Activated T-cell treated with anti-CD3 and anti-CD28 coated beads, Interleukin-2, amount 50 U/mL, for 72 hours (primary cell): Measurements from ENCODE around the gene TPSD1. TPM values are rescaled to one million over a fixed set of nuclear protein-coding genes. Genes with fewer than 3 reads are reported as not detected.
"Not testable (repeated sequence)": the region's sequence is repeated elsewhere in the genome, so short reads cannot be mapped to it uniquely, and the experiment has no call there.

ENCODE experiments used
- ATAC-seq, 2 donors: fragments of 150-1000 bp; cut with Tn5 transposase; replicated peaks in 1 of 2; 2 replicates each; pipeline ENCODE4 v1.10.0; 2021; ENCODE audit warnings: moderate library complexity in 2 of 2, mild to moderate bottlenecking in 1 of 2
- DNase-seq, 2 donors: peaks; one replicate each; pipeline ENCODE4 v3.0.0; 2021 to 2022; ENCODE audit warnings: mixed read lengths in 1 of 2
- H3K27ac Mint-ChIP-seq: one replicate; pipeline ENCODE4 v1.8.0; 2022; ENCODE audit warnings: mild to moderate bottlenecking, moderate library complexity, mixed read lengths
- H3K27me3 Mint-ChIP-seq: one replicate; pipeline ENCODE4 v1.8.0; 2022; ENCODE audit warnings: low read depth, mixed read lengths
- H3K36me3 Mint-ChIP-seq, 2 donors: one replicate each; pipeline ENCODE4 v1.8.0; 2022; ENCODE audit warnings: mixed read lengths in 2 of 2, mild to moderate bottlenecking in 1 of 2; ENCODE audit not compliant: insufficient read depth in 2 of 2
- H3K4me1 Mint-ChIP-seq: one replicate; pipeline ENCODE4 v1.8.0; 2022; ENCODE audit warnings: low read depth, mixed read lengths
- H3K4me3 Mint-ChIP-seq, 2 donors: one replicate each; pipeline ENCODE4 v1.8.0; 2022; ENCODE audit warnings: mild to moderate bottlenecking in 2 of 2, mixed read lengths in 2 of 2, moderate library complexity in 2 of 2
- H3K9me3 Mint-ChIP-seq, 2 donors: one replicate each; pipeline ENCODE4 v1.8.0; 2022; ENCODE audit warnings: mixed read lengths in 2 of 2
- total RNA-seq, 2 donors: library from RNA; stranded (reverse); gene quantifications; one replicate each; pipeline ENCODE4 v1.2.3, GENCODE V29; 2022

Gene TPSD1
- total RNA-seq, 2 donors from 2014 or later = not detected

DNA sequence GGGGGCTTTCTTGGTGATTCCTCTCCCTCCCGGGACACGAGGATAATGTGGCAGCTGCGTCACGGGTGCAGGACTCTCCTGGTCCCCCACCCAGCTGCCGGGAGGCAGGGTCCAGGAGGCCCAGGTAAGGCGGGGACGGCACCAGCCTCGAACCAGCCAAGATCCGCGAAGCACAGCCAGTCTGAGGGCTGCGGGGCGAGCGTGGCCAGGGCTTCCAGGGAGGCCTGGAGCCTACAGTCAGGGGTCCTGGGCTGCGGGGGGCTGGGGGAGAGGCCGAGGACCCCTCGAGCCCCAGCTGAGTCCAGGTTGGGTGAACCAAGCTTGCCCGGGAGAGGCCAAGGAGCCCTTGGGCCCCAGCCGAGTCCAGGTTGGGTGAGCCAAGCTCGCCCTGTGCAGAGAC lies 10.0 kb downstream of the TPSD1 start:
- peaks cover 11% of the 10 kb centered on the region for H3K27me3 Mint-ChIP-seq
- H3K9me3 Mint-ChIP-seq = peaks cover 8 to 10% of the 10 kb centered on the region in 2 donors
- H3K27ac Mint-ChIP-seq = no peak overlapping the region
- H3K36me3 Mint-ChIP-seq = no peaks in the 10 kb centered on the region
- no peak overlapping the region for H3K4me3 Mint-ChIP-seq
- ATAC-seq (no peak), DNase-seq (no peak)
- no peaks in the 10 kb centered on the region for H3K4me1 Mint-ChIP-seq

DNA sequence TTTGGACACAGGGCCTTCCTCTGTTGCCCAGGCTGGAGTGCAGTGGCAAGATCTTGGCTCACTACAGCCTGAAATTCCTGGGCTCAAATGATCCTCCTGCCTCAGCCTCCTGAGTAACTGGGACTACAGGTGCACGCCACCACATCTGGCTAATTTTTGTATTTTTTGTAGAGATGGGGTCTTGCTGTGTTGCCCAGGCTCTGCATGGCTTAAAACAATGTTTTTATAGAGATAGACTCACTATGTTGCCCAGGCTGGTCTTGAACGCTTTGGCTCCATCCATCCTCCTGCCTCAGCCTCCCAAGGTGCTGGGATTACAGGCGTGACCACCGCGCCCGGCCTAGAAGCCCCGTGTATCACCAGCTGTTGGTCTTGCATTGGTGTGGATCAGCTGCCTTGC lies 13.5 kb downstream of the TPSD1 start:
- not testable (repeated sequence) for H3K4me3 Mint-ChIP-seq, H3K9me3 Mint-ChIP-seq, ATAC-seq, DNase-seq, H3K27ac Mint-ChIP-seq, H3K36me3 Mint-ChIP-seq, H3K4me1 Mint-ChIP-seq, H3K27me3 Mint-ChIP-seq

DNA sequence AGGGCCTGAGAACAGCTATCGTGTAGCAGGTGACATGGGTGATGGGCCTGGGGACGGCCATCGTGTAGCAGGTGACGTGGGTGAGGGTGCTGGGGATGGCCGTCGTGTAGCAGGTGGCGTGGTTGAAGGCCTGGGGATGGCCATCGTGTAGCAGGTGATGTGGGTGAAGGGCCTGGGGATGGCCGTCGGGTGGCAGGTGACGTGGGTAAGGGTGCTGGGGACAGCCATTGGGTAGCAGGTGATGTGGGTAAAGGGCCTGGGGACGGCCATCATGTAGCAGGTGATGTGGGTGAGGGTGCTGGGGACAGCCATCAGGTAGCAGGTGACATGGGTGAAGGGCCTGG lies 15.5 kb downstream of the TPSD1 start:
- Mint-ChIP-seq H3K4me1 (no peaks in the 10 kb centered on the region), H3K27ac (no peak overlapping the region), H3K4me3 (no peak overlapping the region), H3K9me3 (no peaks in the 10 kb centered on the region), H3K27me3 (peaks cover 8% of the 10 kb centered on the region), H3K36me3 (no peaks in the 10 kb centered on the region)
- ATAC-seq (no peak), DNase-seq (no peak)

DNA sequence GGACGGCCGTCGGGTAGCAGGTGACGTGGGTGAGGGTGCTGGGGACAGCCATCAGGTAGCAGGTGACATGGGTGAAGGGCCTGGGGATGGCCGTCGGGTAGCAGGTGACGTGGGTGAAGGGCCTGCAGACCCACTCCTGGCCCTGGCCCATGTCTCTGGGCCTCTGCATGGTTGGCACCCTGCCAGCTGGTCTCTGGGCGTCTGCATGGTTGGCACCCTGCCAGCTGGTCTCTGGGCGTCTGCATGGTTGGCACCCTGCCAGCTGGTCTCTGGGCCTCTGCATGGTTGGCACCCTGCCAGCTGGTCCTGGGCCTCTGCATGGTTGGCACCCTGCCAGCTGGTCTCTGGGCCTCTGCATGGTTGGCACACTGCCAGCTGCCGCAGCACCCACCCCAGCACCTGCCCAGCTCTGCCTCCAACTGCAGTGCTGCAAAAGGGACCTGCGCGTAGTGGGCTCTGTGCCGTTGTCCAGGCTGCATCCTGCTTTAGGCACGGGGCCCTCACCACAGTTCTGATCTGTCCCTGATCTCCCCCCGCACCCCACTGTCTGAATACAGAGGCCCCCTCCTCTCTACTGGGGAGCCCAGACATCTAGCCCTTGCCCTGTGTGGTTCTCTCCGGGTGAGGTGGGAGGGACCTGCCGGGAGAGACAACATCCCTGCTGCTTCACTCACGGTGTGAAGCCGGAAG lies 16.0 kb downstream of the TPSD1 start:
- not testable (repeated sequence) for DNase-seq, H3K27ac Mint-ChIP-seq, H3K27me3 Mint-ChIP-seq, H3K9me3 Mint-ChIP-seq, H3K4me3 Mint-ChIP-seq, H3K36me3 Mint-ChIP-seq, H3K4me1 Mint-ChIP-seq, ATAC-seq

DNA sequence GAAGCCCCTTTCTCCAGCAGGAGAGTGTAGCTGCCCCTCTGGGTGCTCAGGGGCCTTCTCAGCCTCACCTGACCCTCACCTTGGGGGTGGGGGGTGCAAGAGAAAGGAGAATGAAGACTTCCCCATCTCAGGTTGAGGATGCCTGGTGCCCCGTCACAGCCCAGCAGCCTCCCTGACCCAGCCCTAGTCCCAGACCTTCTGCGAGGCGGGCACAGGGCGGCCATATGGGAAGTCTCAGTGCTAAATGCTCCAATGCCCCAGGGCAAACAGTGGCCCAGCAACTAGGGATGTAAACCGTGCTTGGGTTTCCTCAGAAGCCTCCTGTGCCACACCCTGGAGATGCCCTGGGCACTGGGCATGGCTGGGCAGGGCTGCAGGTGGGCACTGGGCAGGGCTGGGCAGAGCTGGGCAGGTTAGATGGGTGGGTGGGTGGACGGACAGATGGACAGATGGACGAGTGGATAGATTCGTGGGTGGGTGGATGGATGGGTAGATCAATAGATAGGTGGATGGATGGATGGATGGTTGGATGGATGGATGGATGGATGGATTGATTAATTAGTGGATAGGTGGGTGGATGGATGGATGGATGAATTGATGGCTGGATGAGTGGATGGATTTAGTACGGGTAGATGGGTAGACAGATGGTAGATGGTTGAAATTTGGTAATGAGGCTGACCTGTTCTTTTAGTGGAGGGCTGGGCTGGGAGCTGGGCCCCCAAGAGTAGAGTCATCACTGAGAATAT lies 16.8 kb downstream of the TPSD1 start:
- no peak overlapping the region for H3K4me3 Mint-ChIP-seq
- H3K27ac Mint-ChIP-seq = no peak overlapping the region
- DNase-seq (no peak), ATAC-seq (no peak)
- no peaks in the 10 kb centered on the region for H3K36me3 Mint-ChIP-seq
- no peaks in the 10 kb centered on the region for H3K9me3 Mint-ChIP-seq
- H3K4me1 Mint-ChIP-seq = no peaks in the 10 kb centered on the region
- H3K27me3 Mint-ChIP-seq = peaks cover 12% of the 10 kb centered on the region

DNA sequence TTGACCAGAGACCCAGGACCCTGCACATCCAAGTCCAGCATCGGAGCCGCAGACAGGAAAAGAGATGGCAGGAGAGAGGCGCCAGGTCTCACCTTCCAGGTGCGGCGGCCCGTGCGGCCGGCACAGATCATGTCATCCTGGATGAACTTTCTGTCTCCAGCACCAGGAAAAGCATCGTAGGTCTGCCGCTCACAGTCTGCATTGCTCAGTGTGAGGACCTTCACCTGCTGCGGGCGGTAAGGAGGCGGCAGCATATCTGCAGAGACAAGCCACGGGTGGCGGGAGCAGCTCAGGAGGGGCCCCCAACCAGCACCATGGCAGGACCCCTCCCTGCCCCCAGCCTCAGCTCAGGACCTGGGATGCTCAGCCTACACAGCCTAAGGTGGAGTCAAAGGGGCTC lies 17.9 kb downstream of the TPSD1 start:
- no peak overlapping the region for H3K27ac Mint-ChIP-seq
- H3K9me3 Mint-ChIP-seq = no peaks in the 10 kb centered on the region
- no peak overlapping the region for H3K4me3 Mint-ChIP-seq
- DNase-seq (no peak), ATAC-seq (no peak)
- no peaks in the 10 kb centered on the region for H3K4me1 Mint-ChIP-seq
- no peaks in the 10 kb centered on the region for H3K36me3 Mint-ChIP-seq
- H3K27me3 Mint-ChIP-seq = peaks cover 14% of the 10 kb centered on the region

DNA sequence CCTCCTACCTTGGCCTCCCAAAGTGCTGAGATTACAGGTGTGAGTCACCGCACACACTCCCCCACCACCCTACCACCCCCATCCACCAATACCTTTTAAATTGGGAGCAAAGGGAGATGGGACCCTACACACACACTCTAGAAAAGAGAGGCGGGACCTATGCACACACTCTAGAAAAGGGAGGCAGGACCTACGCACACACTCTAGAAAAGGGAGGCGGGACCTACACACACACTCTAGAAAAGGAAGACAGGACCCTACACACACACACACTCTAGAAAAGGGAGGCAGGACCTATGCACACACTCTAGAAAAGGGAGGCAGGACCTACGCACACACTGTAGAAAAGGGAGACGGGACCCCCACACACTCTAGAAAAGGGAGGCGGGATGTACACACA lies 18.9 kb downstream of the TPSD1 start:
- H3K9me3 Mint-ChIP-seq = no peaks in the 10 kb centered on the region
- no peaks in the 10 kb centered on the region for H3K36me3 Mint-ChIP-seq
- H3K27ac Mint-ChIP-seq = no peak overlapping the region
- DNase-seq (no peak), ATAC-seq (no peak)
- H3K27me3 Mint-ChIP-seq = peaks cover 14% of the 10 kb centered on the region
- no peaks in the 10 kb centered on the region for H3K4me1 Mint-ChIP-seq
- no peak overlapping the region for H3K4me3 Mint-ChIP-seq

DNA sequence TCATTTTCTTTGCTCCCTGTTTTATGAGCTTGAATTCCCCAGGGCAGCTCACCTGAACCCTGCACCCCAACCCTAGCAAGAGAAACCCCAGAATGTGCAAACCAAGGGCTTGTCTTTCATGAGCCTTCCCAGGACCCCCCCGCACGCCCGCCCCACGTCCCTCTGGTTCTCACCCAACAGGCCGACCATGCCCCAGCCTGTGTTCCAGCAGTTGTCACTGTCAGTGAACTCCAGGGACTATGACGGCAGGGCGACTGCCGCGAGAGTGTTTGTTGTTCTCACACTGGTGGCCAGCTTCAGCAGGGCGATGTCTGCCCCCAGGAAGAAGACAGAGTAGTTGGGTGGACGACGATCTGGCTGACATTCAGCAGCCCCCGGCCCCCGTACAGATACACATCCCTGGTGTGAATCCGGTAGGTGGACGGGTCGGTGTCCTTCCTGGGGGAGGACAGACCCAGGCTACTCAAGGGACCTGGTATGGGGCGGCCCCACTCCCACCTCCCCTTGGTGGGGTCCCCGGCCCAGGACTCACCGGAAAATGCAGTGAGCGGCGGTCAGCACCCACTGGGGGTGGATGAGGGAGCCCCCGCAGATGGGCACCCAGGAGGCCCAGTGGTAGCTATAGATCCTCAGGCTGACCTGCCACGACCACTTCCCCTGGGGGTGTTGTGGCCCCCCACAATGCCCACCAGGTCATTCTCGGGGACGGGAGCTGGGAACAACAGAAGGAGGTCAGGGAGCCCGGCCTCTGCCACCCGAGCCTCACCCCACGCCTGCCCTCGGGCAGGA lies 20.1 kb downstream of the TPSD1 start:
- Mint-ChIP-seq H3K27me3 (peaks cover 14% of the 10 kb centered on the region), H3K4me1 (no peaks in the 10 kb centered on the region), H3K36me3 (no peaks in the 10 kb centered on the region), H3K9me3 (no peaks in the 10 kb centered on the region), H3K27ac (no peak overlapping the region), H3K4me3 (no peak overlapping the region)
- DNase-seq (no peak), ATAC-seq (no peak)

DNA sequence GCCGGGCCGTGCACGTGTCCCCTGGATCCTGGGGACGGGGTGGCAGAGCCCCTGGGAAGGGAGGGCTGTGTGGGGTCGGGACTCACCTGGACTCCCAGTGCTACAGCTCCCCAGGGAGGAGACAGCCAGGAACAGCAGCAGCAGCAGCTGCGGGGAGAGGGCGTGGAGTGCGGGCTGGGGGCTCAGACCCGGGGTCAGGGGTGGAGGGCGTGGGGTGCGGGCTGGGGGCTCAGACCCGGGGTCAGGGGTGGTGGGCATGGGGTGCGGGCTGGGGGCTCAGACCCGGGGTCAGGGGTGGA lies 20.7 kb downstream of the TPSD1 start:
- H3K27ac Mint-ChIP-seq = no peak overlapping the region
- DNase-seq (no peak), ATAC-seq (no peak)
- peaks cover 14% of the 10 kb centered on the region for H3K27me3 Mint-ChIP-seq
- no peaks in the 10 kb centered on the region for H3K36me3 Mint-ChIP-seq
- no peak overlapping the region for H3K4me3 Mint-ChIP-seq
- no peaks in the 10 kb centered on the region for H3K4me1 Mint-ChIP-seq
- no peaks in the 10 kb centered on the region for H3K9me3 Mint-ChIP-seq

DNA sequence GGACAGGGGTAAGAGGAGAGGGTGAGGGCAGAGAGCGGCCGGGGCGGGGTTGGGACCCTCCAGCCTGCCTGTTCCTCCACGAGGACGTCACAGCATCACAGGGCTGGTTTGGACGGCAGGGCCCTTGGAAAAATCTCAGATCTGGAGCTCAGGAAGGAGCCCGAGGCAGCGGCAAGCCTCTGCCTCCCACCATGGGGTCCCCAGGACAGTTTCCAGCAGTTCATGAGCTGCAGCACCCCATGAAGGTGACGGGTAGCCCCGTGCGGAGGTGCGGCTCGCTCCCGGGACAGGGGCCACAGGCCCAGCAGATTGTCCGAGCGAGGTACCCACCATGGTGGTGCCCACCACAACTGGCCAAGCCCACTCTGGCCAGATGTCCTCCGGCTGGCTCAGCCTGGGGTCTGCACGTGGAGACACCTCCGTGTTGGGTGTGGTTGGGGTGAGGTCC lies 21.3 kb downstream of the TPSD1 start:
- no peaks in the 10 kb centered on the region for H3K36me3 Mint-ChIP-seq
- DNase-seq (no peak), ATAC-seq (no peak)
- H3K27ac Mint-ChIP-seq = no peak overlapping the region
- H3K4me1 Mint-ChIP-seq = no peaks in the 10 kb centered on the region
- H3K9me3 Mint-ChIP-seq = no peaks in the 10 kb centered on the region
- H3K27me3 Mint-ChIP-seq = peaks cover 14% of the 10 kb centered on the region
- no peak overlapping the region for H3K4me3 Mint-ChIP-seq

DNA sequence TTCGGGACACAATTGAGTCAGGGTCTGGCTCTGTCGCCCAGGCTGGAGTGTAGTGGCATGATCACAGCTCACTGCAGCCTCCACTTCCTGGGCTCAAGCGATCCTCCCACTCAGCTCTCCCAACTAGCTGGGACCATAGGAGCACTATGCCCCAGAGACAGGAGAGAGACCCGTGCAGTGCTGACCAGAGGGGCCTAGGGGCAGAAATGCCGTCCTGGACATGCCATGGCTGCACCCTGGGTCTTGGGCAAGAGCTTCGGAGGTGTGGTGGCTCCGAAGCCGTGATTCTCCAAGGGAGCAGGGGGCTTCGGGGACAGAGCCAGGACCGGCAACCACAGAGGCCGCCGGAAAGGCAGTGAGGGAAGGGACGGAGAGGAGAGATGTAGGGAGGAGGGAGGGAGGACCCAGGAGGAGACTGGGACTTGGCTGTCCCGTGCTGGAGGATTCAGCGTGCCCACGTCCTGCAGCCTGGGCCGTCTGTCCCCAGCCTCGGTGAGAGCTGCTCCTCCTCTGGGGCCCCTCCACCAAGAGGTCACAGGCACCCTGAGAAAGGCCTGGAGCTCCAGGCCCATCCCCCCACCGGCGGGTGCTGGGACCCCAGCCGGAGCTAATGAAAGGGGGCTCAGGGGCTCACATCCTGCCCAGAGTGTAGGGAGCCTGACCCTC lies 21.9 kb downstream of the TPSD1 start:
- Mint-ChIP-seq H3K9me3 (no peaks in the 10 kb centered on the region), H3K27me3 (peaks cover 11% of the 10 kb centered on the region), H3K4me3 (no peak overlapping the region), H3K4me1 (no peaks in the 10 kb centered on the region), H3K36me3 (no peaks in the 10 kb centered on the region), H3K27ac (no peak overlapping the region)
- no peak for DNase-seq
- ATAC-seq = no peak

DNA sequence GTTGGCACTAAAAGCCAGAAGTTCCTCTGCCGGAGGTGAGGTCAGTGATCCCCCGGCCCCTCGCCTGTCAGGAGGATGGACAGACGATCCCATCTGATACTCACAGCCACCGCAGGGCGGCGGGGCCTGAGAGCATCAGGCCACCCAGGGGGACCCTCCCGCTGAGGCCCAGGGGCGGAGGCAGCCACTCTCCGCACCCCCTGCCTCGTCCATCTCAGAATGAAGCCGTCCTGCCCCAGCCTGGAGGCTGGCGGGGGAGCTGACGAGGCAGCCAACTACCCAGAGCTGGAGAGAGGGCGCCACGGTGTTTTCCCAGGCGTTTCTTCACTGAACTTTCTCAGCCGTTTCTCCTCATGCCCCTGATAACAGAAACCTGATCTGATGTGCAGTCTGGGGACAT lies 22.6 kb downstream of the TPSD1 start:
- no peak for ATAC-seq
- Mint-ChIP-seq H3K9me3 (no peaks in the 10 kb centered on the region), H3K4me3 (no peak overlapping the region), H3K4me1 (no peaks in the 10 kb centered on the region), H3K27me3 (peaks cover 6% of the 10 kb centered on the region), H3K27ac (no peak overlapping the region), H3K36me3 (no peaks in the 10 kb centered on the region)
- DNase-seq = no peak
